Astrocyte (in vitro differentiated cells and primary cell): ENCODE data around the gene SLC35C1. TPM values are rescaled to one million over a fixed set of nuclear protein-coding genes. Genes with fewer than 3 reads are reported as not detected.
"Not testable (repeated sequence)": the region's sequence is repeated elsewhere in the genome, so short reads cannot be mapped to it uniquely, and the experiment has no call there.

Experiments
- DNase-seq: peaks from one replicate; pipeline ENCODE4 v3.0.0-alpha.2; 2010; ENCODE audit warnings: low read depth
- FAIRE-seq: peaks from 2 replicates; lab custom pipeline; 2011; peaks lifted over from hg19 to GRCh38; lab: Jason Lieb, UNC
- H2AFZ ChIP-seq: 2 replicates; pipeline ENCODE4 v1.6.0; 2012; ENCODE audit warnings: low read depth, low read length, inconsistent platforms
- H3K27ac ChIP-seq: 2 replicates; pipeline ENCODE4 v1.5.1; 2011; ENCODE audit warnings: low read depth, low read length, inconsistent platforms
- H3K27me3 ChIP-seq: 2 replicates; pipeline ENCODE4 v1.6.0; 2011; ENCODE audit warnings: low read length, inconsistent platforms; ENCODE audit not compliant: insufficient read depth
- H3K36me3 ChIP-seq: 2 replicates; pipeline ENCODE4 v1.5.1; 2011; ENCODE audit warnings: low read length, inconsistent platforms; ENCODE audit not compliant: insufficient read depth
- H3K4me1 ChIP-seq: 2 replicates; pipeline ENCODE4 v1.5.1; 2011; ENCODE audit warnings: low read length, inconsistent platforms; ENCODE audit not compliant: insufficient read depth
- H3K4me2 ChIP-seq: 2 replicates; pipeline ENCODE4 v1.6.0; 2012; ENCODE audit warnings: low read length, inconsistent platforms
- H3K4me3 ChIP-seq: 2 replicates; pipeline ENCODE4 v1.5.1; 2011; ENCODE audit warnings: low read depth, mild to moderate bottlenecking, low read length, inconsistent platforms; ENCODE audit not compliant: insufficient read depth
- H3K79me2 ChIP-seq: 2 replicates; pipeline ENCODE4 v1.6.0; 2012; ENCODE audit warnings: mild to moderate bottlenecking, low read length, inconsistent platforms; ENCODE audit not compliant: insufficient read depth
- H3K9ac ChIP-seq: 2 replicates; pipeline ENCODE4 v1.6.0; 2012; ENCODE audit warnings: mild to moderate bottlenecking, low read length, inconsistent platforms
- H3K9me3 ChIP-seq: 2 replicates; pipeline ENCODE4 v1.5.1; 2012; ENCODE audit warnings: low read depth, mild to moderate bottlenecking, low read length, inconsistent platforms; ENCODE audit not compliant: insufficient read depth
- H4K20me1 ChIP-seq: 2 replicates; pipeline ENCODE4 v1.6.0; 2012; ENCODE audit warnings: low read length, inconsistent platforms; ENCODE audit not compliant: insufficient read depth
- H3K27ac Mint-ChIP-seq: one replicate; pipeline ENCODE4 v1.8.0; 2021; ENCODE audit warnings: mild to moderate bottlenecking, mixed read lengths; ENCODE audit not compliant: unreplicated experiment
- H3K27me3 Mint-ChIP-seq: one replicate; pipeline ENCODE4 v1.8.0; 2021; ENCODE audit warnings: low read depth, mixed read lengths; ENCODE audit not compliant: unreplicated experiment
- H3K36me3 Mint-ChIP-seq: one replicate; pipeline ENCODE4 v1.8.0; 2021; ENCODE audit warnings: low read depth, mixed read lengths; ENCODE audit not compliant: unreplicated experiment
- H3K4me1 Mint-ChIP-seq: one replicate; pipeline ENCODE4 v1.8.0; 2021; ENCODE audit warnings: low read depth, mixed read lengths; ENCODE audit not compliant: unreplicated experiment
- H3K4me3 Mint-ChIP-seq: one replicate; pipeline ENCODE4 v1.8.0; 2021; ENCODE audit warnings: mild to moderate bottlenecking, moderate library complexity, mixed read lengths; ENCODE audit not compliant: unreplicated experiment
- H3K9me3 Mint-ChIP-seq: one replicate; pipeline ENCODE4 v1.8.0; 2021; ENCODE audit warnings: mild to moderate bottlenecking, mixed read lengths; ENCODE audit not compliant: unreplicated experiment
- CTCF ChIP-seq: IDR thresholded peaks from 2 replicates; pipeline ENCODE4 v1.5.1; 2011; ENCODE audit warnings: low read depth, mild to moderate bottlenecking, inconsistent platforms, low read length, moderate library complexity; ENCODE audit not compliant: insufficient read depth
- EZH2 ChIP-seq: IDR thresholded peaks from 2 replicates; pipeline ENCODE4 v1.6.1; 2012; ENCODE audit warnings: mild to moderate bottlenecking, low read length, inconsistent platforms; ENCODE audit not compliant: insufficient read depth
- total RNA-seq: library from RNA; stranded (reverse); gene quantifications from 2 replicates; pipeline ENCODE4 v1.2.1, GENCODE V29; 2021

SLC35C1 gene
- total RNA-seq, 1 donor from 2014 or later, result 23.4 TPM

- Mint-ChIP-seq H3K4me1 (peaks cover 3% of the 10 kb centered on the region), H3K9me3 (no peaks in the 10 kb centered on the region), H3K27me3 (no peaks in the 10 kb centered on the region), H3K36me3 (no peaks in the 10 kb centered on the region), H3K27ac (no peak overlapping the region), H3K4me3 (no peak overlapping the region)
- Histone ChIP-seq H3K79me2 (no peaks in the 10 kb centered on the region), H4K20me1 (peaks cover 9% of the 10 kb centered on the region), H3K27ac (no peak overlapping the region), H3K4me2 (no peak overlapping the region), H3K4me3 (no peak overlapping the region), H3K9ac (no peak overlapping the region), H2AFZ (no peak overlapping the region), H3K36me3 (peaks cover under 1% of the 10 kb centered on the region), H3K4me1 (no peaks in the 10 kb centered on the region), H3K27me3 (no peaks in the 10 kb centered on the region), H3K9me3 (no peaks in the 10 kb centered on the region)
- FAIRE-seq, result no peak
- no peak for DNase-seq
- TF ChIP-seq CTCF (no peak), EZH2 (no peak)
These were observed 12.2 kb downstream of the SLC35C1 start for GRCh38 chr11:45817191-45817590.

GRCh38 chr11:45818961-45819605 lies 14.1 kb downstream of the SLC35C1 start:
- Histone ChIP-seq H3K9ac (no peak overlapping the region), H3K27ac (no peak overlapping the region), H3K4me3 (no peak overlapping the region), H3K79me2 (no peaks in the 10 kb centered on the region), H2AFZ (no peak overlapping the region), H3K4me1 (no peaks in the 10 kb centered on the region), H3K27me3 (no peaks in the 10 kb centered on the region), H4K20me1 (no peaks in the 10 kb centered on the region), H3K9me3 (no peaks in the 10 kb centered on the region), H3K4me2 (no peak overlapping the region), H3K36me3 (no peaks in the 10 kb centered on the region)
- H3K27me3 Mint-ChIP-seq, result no peaks in the 10 kb centered on the region
- no peak overlapping the region for H3K27ac Mint-ChIP-seq
- H3K36me3 Mint-ChIP-seq, result no peaks in the 10 kb centered on the region
- H3K4me1 Mint-ChIP-seq, result peaks cover 15% of the 10 kb centered on the region
- TF ChIP-seq EZH2 (no peak), CTCF (no peak)
- H3K9me3 Mint-ChIP-seq, result no peaks in the 10 kb centered on the region
- H3K4me3 Mint-ChIP-seq, result no peak overlapping the region
- no peak for FAIRE-seq
- DNase-seq, result no peak

- H3K9ac ChIP-seq, result no peak overlapping the region
- no peaks in the 10 kb centered on the region for H3K9me3 ChIP-seq
- H2AFZ ChIP-seq, result no peak overlapping the region
- Mint-ChIP-seq H3K9me3 (no peaks in the 10 kb centered on the region), H3K27me3 (peaks cover 4% of the 10 kb centered on the region), H3K4me1 (peaks cover 15% of the 10 kb centered on the region), H3K4me3 (no peak overlapping the region), H3K27ac (no peak overlapping the region), H3K36me3 (no peaks in the 10 kb centered on the region)
- H3K4me1 ChIP-seq, result no peaks in the 10 kb centered on the region
- no peaks in the 10 kb centered on the region for H3K36me3 ChIP-seq
- TF ChIP-seq EZH2 (no peak), CTCF (no peak)
- H3K79me2 ChIP-seq, result no peaks in the 10 kb centered on the region
- FAIRE-seq, result no peak
- H3K4me2 ChIP-seq, result no peak overlapping the region
- no peaks in the 10 kb centered on the region for H4K20me1 ChIP-seq
- H3K27me3 ChIP-seq, result no peaks in the 10 kb centered on the region
- no peak for DNase-seq
- no peak overlapping the region for H3K27ac ChIP-seq
- no peak overlapping the region for H3K4me3 ChIP-seq
These were observed 15.4 kb downstream of the SLC35C1 start for GRCh38 chr11:45820211-45820857.

GRCh38 chr11:45826492-45826891 lies 21.5 kb downstream of the SLC35C1 start:
- not testable (repeated sequence) for H3K9ac ChIP-seq, DNase-seq, H3K36me3 ChIP-seq, H3K4me2 ChIP-seq, H3K79me2 ChIP-seq, H2AFZ ChIP-seq, H3K36me3 Mint-ChIP-seq, H3K9me3 ChIP-seq, H3K4me3 Mint-ChIP-seq, H3K4me3 ChIP-seq, H3K9me3 Mint-ChIP-seq, H4K20me1 ChIP-seq, H3K27ac ChIP-seq, H3K27ac Mint-ChIP-seq, H3K4me1 ChIP-seq
- H3K4me1 Mint-ChIP-seq, result peaks cover 11% of the 10 kb centered on the region
- peaks cover 22% of the 10 kb centered on the region for H3K27me3 ChIP-seq
- FAIRE-seq, result peak; percentile 100
- peaks cover 45% of the 10 kb centered on the region for H3K27me3 Mint-ChIP-seq
